Keratinocyte (primary cell): ENCODE data around the gene ATP1A1. TPM values are rescaled to one million over a fixed set of nuclear protein-coding genes. Genes with fewer than 3 reads are reported as not detected.

Experiments used
- DNase-seq: peaks from one replicate; pipeline ENCODE4 v3.0.0-alpha.2; 2011; ENCODE audit warnings: low read depth, missing footprints, low spot score
- FAIRE-seq: peaks from 2 replicates; lab custom pipeline; 2011; peaks lifted over from hg19 to GRCh38; lab: Jason Lieb, UNC
- H2AFZ ChIP-seq: 2 replicates; pipeline ENCODE4 v1.6.0; 2012; ENCODE audit warnings: low read length, control low read depth, inconsistent platforms; ENCODE audit not compliant: control insufficient read depth
- H3K27ac ChIP-seq: 2 replicates; pipeline ENCODE4 v1.5.1; 2011; ENCODE audit warnings: low read length; ENCODE audit not compliant: control insufficient read depth, insufficient read depth
- H3K27me3 ChIP-seq: 3 replicates; pipeline ENCODE4 v1.6.0; 2011; ENCODE audit warnings: low read length; ENCODE audit not compliant: control insufficient read depth, insufficient read depth; ENCODE audit errors: extremely low read depth
- H3K36me3 ChIP-seq, 2 experiments: 2 replicates in 1 of 2; 3 replicates in 1 of 2; pipeline ENCODE4 v1.5.1; 2011; ENCODE audit warnings: low read length in 2 of 2, mild to moderate bottlenecking in 1 of 2; ENCODE audit not compliant: control insufficient read depth in 2 of 2, insufficient read depth in 2 of 2; ENCODE audit errors: extremely low read depth in 1 of 2
- H3K4me1 ChIP-seq: 3 replicates; pipeline ENCODE4 v1.5.1; 2011; ENCODE audit warnings: low read length; ENCODE audit not compliant: control insufficient read depth, insufficient read depth; ENCODE audit errors: extremely low read depth
- H3K4me2 ChIP-seq: 3 replicates; pipeline ENCODE4 v1.6.0; 2011; ENCODE audit warnings: low read depth, low read length; ENCODE audit not compliant: control insufficient read depth, insufficient read depth; ENCODE audit errors: extremely low read depth
- H3K4me3 ChIP-seq, 3 experiments: fragments of 200-600 bp in 1 of 3; sonication (generic) in 1 of 3; 2 replicates in 2 of 3; 3 replicates in 1 of 3; pipeline ENCODE4 v1.5.1; 2011 to 2016; ENCODE audit warnings: low read length in 3 of 3, mild to moderate bottlenecking in 3 of 3, control low read depth in 2 of 3, inconsistent platforms in 1 of 3, low read depth in 1 of 3, mixed read lengths in 1 of 3, mixed run types in 1 of 3, moderate library complexity in 1 of 3; ENCODE audit not compliant: control insufficient read depth in 2 of 3, insufficient read depth in 2 of 3; ENCODE audit errors: extremely low read depth in 1 of 3
- H3K79me2 ChIP-seq: 2 replicates; pipeline ENCODE4 v1.6.0; 2012; ENCODE audit warnings: low read length; ENCODE audit not compliant: control insufficient read depth, insufficient read depth
- H3K9ac ChIP-seq: 3 replicates; pipeline ENCODE4 v1.6.0; 2011; ENCODE audit warnings: low read length; ENCODE audit not compliant: control insufficient read depth, insufficient read depth; ENCODE audit errors: extremely low read depth
- H3K9me1 ChIP-seq: 3 replicates; pipeline ENCODE4 v1.6.0; 2011; ENCODE audit warnings: low read length; ENCODE audit not compliant: control insufficient read depth, insufficient read depth; ENCODE audit errors: extremely low read depth
- H3K9me3 ChIP-seq: 2 replicates; pipeline ENCODE4 v1.5.1; 2012; ENCODE audit warnings: low read depth, low read length; ENCODE audit not compliant: control insufficient read depth
- H4K20me1 ChIP-seq: 3 replicates; pipeline ENCODE4 v1.6.0; 2011; ENCODE audit warnings: low read length; ENCODE audit not compliant: control insufficient read depth, insufficient read depth; ENCODE audit errors: extremely low read depth
- CTCF ChIP-seq, 3 experiments: IDR thresholded peaks in 1 of 3; conservative IDR thresholded peaks in 1 of 3; optimal IDR thresholded peaks in 1 of 3; 2 replicates in 2 of 3; 3 replicates in 1 of 3; pipeline versions ENCODE3 to v1.5.1; 2011; ENCODE audit warnings: low read length in 3 of 3, mild to moderate bottlenecking in 3 of 3, moderate library complexity in 2 of 3, control low read depth in 1 of 3, inconsistent platforms in 1 of 3; ENCODE audit not compliant: insufficient read depth in 2 of 3; ENCODE audit errors: extremely low read depth in 1 of 3
- EZH2 ChIP-seq: IDR thresholded peaks from one replicate; pipeline ENCODE4 v1.6.1; 2012; ENCODE audit warnings: inconsistent platforms, mild to moderate bottlenecking, low read length, moderate library complexity
- dilution Hi-C: fragments of 300-500 bp; cut with MboI; formaldehyde crosslinking; loops from one replicate; pipeline ENCODE4 v1.7.0; 2020; ENCODE audit warnings: low sequenced_read_pairs; ENCODE audit not compliant: extremely low pct_ligation_motif_present
- polyA plus RNA-seq, 5 experiments: library from polyadenylated mRNA; depleted of rRNA in 3 of 5; stranded (reverse) in 3 of 5; stranded (forward) in 1 of 5; unstranded in 1 of 5; fragments of >200 nt; gene quantifications; 1 replicate in 1 of 5; 2 replicates in 3 of 5; 3 replicates in 1 of 5; pipeline versions ENCODE4 v1.2.1 to v1.2.3, GENCODE V29; 2011 to 2012; ENCODE audit warnings: missing spikeins in 2 of 5, low read depth in 1 of 5, low replicate concordance in 1 of 5

Gene ATP1A1
- polyA plus RNA-seq, 1 donor (not counting 4 experiments of a cell fraction or from before 2014, with no cell fraction given), result 357 TPM

- dilution Hi-C loops, result no loop called here
- no peaks in the 10 kb centered on the region for H3K9me1 ChIP-seq
Observed at GRCh38 chr1:116428576-116428975, 55.5 kb downstream of the ATP1A1 start.

GRCh38 chr1:116429821-116430374, 56.9 kb downstream of the ATP1A1 start:
- no peaks in the 10 kb centered on the region for H3K9me3 ChIP-seq
- no peaks in the 10 kb centered on the region for H4K20me1 ChIP-seq
- no peaks in the 10 kb centered on the region for H3K9me1 ChIP-seq
- H3K27me3 ChIP-seq, result no peaks in the 10 kb centered on the region
- dilution Hi-C loops, result no loop called here
- H3K79me2 ChIP-seq, result no peaks in the 10 kb centered on the region
- H3K36me3 ChIP-seq, result no peaks in the 10 kb centered on the region
- no peak for DNase-seq
- no peaks in the 10 kb centered on the region for H3K4me1 ChIP-seq
- no peak overlapping the region for H3K9ac ChIP-seq
- H3K4me2 ChIP-seq, result no peak overlapping the region
- TF ChIP-seq CTCF (optimal IDR thresholded peaks at IDR 0.05 in 1 of 3, IDR thresholded peaks at IDR 0.05 in 1 of 3, conservative IDR thresholded peaks at IDR 0.05 in 1 of 3; ENCODE audit: extremely low read depth in 1 of 3, insufficient read depth in 2 of 3, low read length in 3 of 3), result no peak
- TF ChIP-seq EZH2, result no peak
- no peak overlapping the region for H2AFZ ChIP-seq
- FAIRE-seq, result no peak
- H3K4me3 ChIP-seq, result no peak overlapping the region
- H3K27ac ChIP-seq, result no peak overlapping the region

More at GRCh38 chr1:116428576-116428975, 55.5 kb downstream of the ATP1A1 start:
- Histone ChIP-seq H3K27ac (no peak overlapping the region), H2AFZ (no peak overlapping the region), H3K27me3 (peaks cover 4% of the 10 kb centered on the region), H3K4me3 (no peak overlapping the region), H3K79me2 (no peaks in the 10 kb centered on the region), H3K9ac (no peak overlapping the region), H4K20me1 (no peaks in the 10 kb centered on the region), H3K9me3 (no peaks in the 10 kb centered on the region), H3K36me3 (no peaks in the 10 kb centered on the region), H3K4me1 (no peaks in the 10 kb centered on the region), H3K4me2 (no peak overlapping the region)
- FAIRE-seq, result no peak
- TF ChIP-seq EZH2 (no peak), CTCF (optimal IDR thresholded peaks at IDR 0.05 in 1 of 3, IDR thresholded peaks at IDR 0.05 in 1 of 3, conservative IDR thresholded peaks at IDR 0.05 in 1 of 3; ENCODE audit: extremely low read depth in 1 of 3, insufficient read depth in 2 of 3, low read length in 3 of 3) (no peak)
- no peak for DNase-seq
